Peyer's patch (tissue), 4 donors: ENCODE measurements around the gene TMEFF1. TPM values are rescaled to one million over a fixed set of nuclear protein-coding genes. Genes with fewer than 3 reads are reported as not detected.

Source experiments
- total RNA-seq, 4 donors: library from RNA; depleted of rRNA; stranded (reverse); fragments of >200 nt; gene quantifications; one replicate each; pipeline ENCODE4 v1.1.0, GENCODE V29; 2016

The TMEFF1 gene
- total RNA-seq, 4 donors from 2014 or later = 0.40 TPM; not detected in 3

Other genes with a start within 250 kb of the TMEFF1 start
- 10 to 100 TPM in 2 of 4 donors, 1 to 10 TPM in 2; 8.1 to 23.1 (median 11.9) TPM for gene TEX10, start 120.2 kb upstream of the TMEFF1 start, total RNA-seq
- gene MSANTD3, start 46.0 kb upstream of the TMEFF1 start, total RNA-seq = 10 to 100 TPM in 2 of 4 donors, 1 to 10 TPM in 2; 5.5 to 37.1 (median 9.5) TPM
- gene CAVIN4, start 104.9 kb downstream of the TMEFF1 start, total RNA-seq = not detected